GM03348 (cell line): ENCODE measurements around the gene TNNI3K.

Source experiments
- DNase-seq: peaks from one replicate; pipeline ENCODE4 v3.0.0; 2012; ENCODE audit warnings: low spot score

TNNI3K gene

GRCh38 chr1:74316302-74316701 is 81.1 kb downstream of the TNNI3K start:
- DNase-seq, result no peak

- DNase-seq, result no peak
Measured at GRCh38 chr1:74317663-74318062, 82.5 kb downstream of the TNNI3K start.

GRCh38 chr1:74323937-74324473 is 88.8 kb downstream of the TNNI3K start:
- DNase-seq, result no peak

GRCh38 chr1:74324684-74325448 is 89.7 kb downstream of the TNNI3K start:
- no peak for DNase-seq

GRCh38 chr1:74328851-74329250 is 93.7 kb downstream of the TNNI3K start:
- no peak for DNase-seq

- DNase-seq, result no peak
Measured at GRCh38 chr1:74333244-74333643, 98.1 kb downstream of the TNNI3K start.

GRCh38 chr1:74334147-74334546 is 99.0 kb downstream of the TNNI3K start:
- DNase-seq, result no peak

- DNase-seq, result no peak
Measured at GRCh38 chr1:74340656-74341055, 105.5 kb downstream of the TNNI3K start.

GRCh38 chr1:74341702-74342339 is 106.6 kb downstream of the TNNI3K start:
- DNase-seq, result no peak

- DNase-seq, result no peak
Measured at GRCh38 chr1:74343216-74343615, 108.0 kb downstream of the TNNI3K start.

- no peak for DNase-seq
Measured at GRCh38 chr1:74344387-74344786, 109.2 kb downstream of the TNNI3K start.

GRCh38 chr1:74356493-74356892 is 121.3 kb downstream of the TNNI3K start:
- DNase-seq, result no peak

- no peak for DNase-seq
Measured at GRCh38 chr1:74357150-74357549, 122.0 kb downstream of the TNNI3K start.

- DNase-seq, result no peak
Measured at GRCh38 chr1:74357756-74358155, 122.6 kb downstream of the TNNI3K start.

GRCh38 chr1:74362691-74363090 is 127.5 kb downstream of the TNNI3K start:
- DNase-seq, result no peak

GRCh38 chr1:74363220-74363619 is 128.0 kb downstream of the TNNI3K start:
- no peak for DNase-seq

GRCh38 chr1:74367175-74367813 is 132.1 kb downstream of the TNNI3K start:
- no peak for DNase-seq

GRCh38 chr1:74368335-74368734 is 133.1 kb downstream of the TNNI3K start:
- DNase-seq, result no peak

- no peak for DNase-seq
Measured at GRCh38 chr1:74375376-74375775, 140.2 kb downstream of the TNNI3K start.

GRCh38 chr1:74380252-74380651 is 145.1 kb downstream of the TNNI3K start:
- DNase-seq, result no peak

GRCh38 chr1:74388855-74389254 is 153.7 kb downstream of the TNNI3K start:
- no peak for DNase-seq

GRCh38 chr1:74392186-74392585 is 157.0 kb downstream of the TNNI3K start:
- no peak for DNase-seq

- no peak for DNase-seq
Measured at GRCh38 chr1:74392840-74393239, 157.7 kb downstream of the TNNI3K start.
